Measurements from ENCODE around the gene EMC6. TPM values are rescaled to one million over a fixed set of nuclear protein-coding genes. Genes with fewer than 3 reads are reported as not detected.

EMC6 gene
- total RNA-seq, 2 donors from 2014 or later = 19.1 to 22.2 TPM

GRCh38 chr17:3669548-3669947 lies 936 bp downstream of the EMC6 start:
- DNase-seq (ENCODE audit: low spot score) = no peak
- H3K9me3 ChIP-seq = no peaks in the 10 kb centered on the region
- TF ChIP-seq, protein P1, sequence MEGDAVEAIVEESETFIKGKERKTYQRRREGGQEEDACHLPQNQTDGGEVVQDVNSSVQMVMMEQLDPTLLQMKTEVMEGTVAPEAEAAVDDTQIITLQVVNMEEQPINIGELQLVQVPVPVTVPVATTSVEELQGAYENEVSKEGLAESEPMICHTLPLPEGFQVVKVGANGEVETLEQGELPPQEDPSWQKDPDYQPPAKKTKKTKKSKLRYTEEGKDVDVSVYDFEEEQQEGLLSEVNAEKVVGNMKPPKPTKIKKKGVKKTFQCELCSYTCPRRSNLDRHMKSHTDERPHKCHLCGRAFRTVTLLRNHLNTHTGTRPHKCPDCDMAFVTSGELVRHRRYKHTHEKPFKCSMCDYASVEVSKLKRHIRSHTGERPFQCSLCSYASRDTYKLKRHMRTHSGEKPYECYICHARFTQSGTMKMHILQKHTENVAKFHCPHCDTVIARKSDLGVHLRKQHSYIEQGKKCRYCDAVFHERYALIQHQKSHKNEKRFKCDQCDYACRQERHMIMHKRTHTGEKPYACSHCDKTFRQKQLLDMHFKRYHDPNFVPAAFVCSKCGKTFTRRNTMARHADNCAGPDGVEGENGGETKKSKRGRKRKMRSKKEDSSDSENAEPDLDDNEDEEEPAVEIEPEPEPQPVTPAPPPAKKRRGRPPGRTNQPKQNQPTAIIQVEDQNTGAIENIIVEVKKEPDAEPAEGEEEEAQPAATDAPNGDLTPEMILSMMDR (IDR thresholded peaks at IDR 0.05) = no peak
- peak overlapping the region; percentile 75 to 84 for H3K4me3 ChIP-seq
- peaks cover 0 to 42% of the 10 kb centered on the region in 2 donors for H3K4me1 ChIP-seq
- peak overlapping the region in 1 of 2 donors; percentile 99 for H3K27ac ChIP-seq
- H3K27me3 ChIP-seq = no peaks in the 10 kb centered on the region
- H3K36me3 ChIP-seq = peaks cover 4% of the 10 kb centered on the region

GRCh38 chr17:3672571-3672970 lies 4.0 kb downstream of the EMC6 start:
- Histone ChIP-seq H3K4me3 (no peak overlapping the region), H3K36me3 (no peaks in the 10 kb centered on the region), H3K27me3 (no peaks in the 10 kb centered on the region), H3K27ac (no peak overlapping the region), H3K9me3 (no peaks in the 10 kb centered on the region), H3K4me1 (peaks cover 0 to 15% of the 10 kb centered on the region in 2 donors)
- TF ChIP-seq, protein P1 (IDR thresholded peaks at IDR 0.05) = no peak
- DNase-seq (ENCODE audit: low spot score) = no peak

GRCh38 chr17:3675886-3676285 lies 7.3 kb downstream of the EMC6 start:
- DNase-seq (ENCODE audit: low spot score) = no peak
- no peaks in the 10 kb centered on the region for H3K4me1 ChIP-seq
- no peak overlapping the region for H3K27ac ChIP-seq
- TF ChIP-seq, protein P1 (IDR thresholded peaks at IDR 0.05) = no peak
- H3K36me3 ChIP-seq = no peaks in the 10 kb centered on the region
- H3K4me3 ChIP-seq = no peak overlapping the region
- H3K9me3 ChIP-seq = no peaks in the 10 kb centered on the region
- no peaks in the 10 kb centered on the region for H3K27me3 ChIP-seq

GRCh38 chr17:3678095-3678820 lies 9.6 kb downstream of the EMC6 start:
- Histone ChIP-seq H3K4me3 (no peak overlapping the region), H3K4me1 (no peaks in the 10 kb centered on the region), H3K36me3 (no peaks in the 10 kb centered on the region), H3K27ac (no peak overlapping the region), H3K27me3 (no peaks in the 10 kb centered on the region), H3K9me3 (no peaks in the 10 kb centered on the region)
- TF ChIP-seq, protein P1 (IDR thresholded peaks at IDR 0.05) = no peak
- DNase-seq (ENCODE audit: low spot score) = no peak

- no peak overlapping the region for H3K4me3 ChIP-seq
- no peaks in the 10 kb centered on the region for H3K9me3 ChIP-seq
- TF ChIP-seq, protein P1 (IDR thresholded peaks at IDR 0.05) = no peak
- H3K27ac ChIP-seq = no peak overlapping the region
- no peaks in the 10 kb centered on the region for H3K27me3 ChIP-seq
- H3K36me3 ChIP-seq = no peaks in the 10 kb centered on the region
- H3K4me1 ChIP-seq = no peaks in the 10 kb centered on the region
- DNase-seq (ENCODE audit: low spot score) = no peak
Measured at GRCh38 chr17:3678821-3679530, 10.4 kb downstream of the EMC6 start.
